Heart left ventricle (tissue), 16 donors: ENCODE data around the gene DDX46. TPM values are rescaled to one million over a fixed set of nuclear protein-coding genes. Genes with fewer than 3 reads are reported as not detected.

Experiments used
- ATAC-seq, 4 donors: fragments of 200-7000 bp; cut with Tn5 transposase; one replicate each; pipeline ENCODE4 v1.9.1; 2020 to 2022; ENCODE audit warnings: moderate library complexity in 4 of 4, mild to moderate bottlenecking in 3 of 4, moderate number of reproducible peaks in 1 of 4
- DNase-seq, 5 donors: peaks; one replicate each; pipeline ENCODE4 v3.0.0-alpha.2; 2020
- H3K27ac ChIP-seq, 12 donors: fragments of 200-600 bp; sonication (generic) in 4 of 12; one replicate each; pipeline versions ENCODE4 v1.5.0 to v1.8.0; 2016 to 2022; ENCODE audit warnings: mild to moderate bottlenecking in 2 of 12
- H3K27me3 ChIP-seq, 9 donors: fragments of 200-600 bp; sonication (generic) in 2 of 9; one replicate each; pipeline versions ENCODE4 v1.5.1 to v1.8.0; 2016 to 2022; ENCODE audit warnings: mild to moderate bottlenecking in 3 of 9
- H3K36me3 ChIP-seq, 9 donors: fragments of 200-600 bp; sonication (generic) in 2 of 9; one replicate each; pipeline versions ENCODE4 v1.5.0 to v1.8.0; 2018 to 2022; ENCODE audit warnings: mild to moderate bottlenecking in 2 of 9
- H3K4me1 ChIP-seq, 12 donors: fragments of 200-600 bp; sonication (generic) in 4 of 12; one replicate each; pipeline versions ENCODE4 v1.5.0 to v1.8.0; 2016 to 2022; ENCODE audit warnings: mild to moderate bottlenecking in 3 of 12
- H3K4me3 ChIP-seq, 12 donors: fragments of 200-600 bp; sonication (generic) in 4 of 12; one replicate each; pipeline versions ENCODE4 v1.5.0 to v1.8.0; 2017 to 2022; ENCODE audit warnings: mild to moderate bottlenecking in 9 of 12, moderate library complexity in 4 of 12
- H3K9me3 ChIP-seq, 12 donors: fragments of 200-600 bp; sonication (generic) in 4 of 12; one replicate each; pipeline versions ENCODE4 v1.5.0 to v1.8.0; 2016 to 2022; ENCODE audit warnings: mild to moderate bottlenecking in 1 of 12
- CTCF ChIP-seq, 12 donors: fragments of 200-600 bp; sonication (generic) in 4 of 12; IDR thresholded peaks; one replicate each; pipeline versions ENCODE4 v1.5.0 to v1.8.0; 2018 to 2022; ENCODE audit warnings: antibody characterized with exemption in 12 of 12, mild to moderate bottlenecking in 5 of 12
- POLR2A ChIP-seq, 2 donors: fragments of 450-650 bp; IDR thresholded peaks; one replicate each; pipeline ENCODE4 v1.6.1; 2017; ENCODE audit warnings: antibody characterized with exemption in 2 of 2, mild to moderate bottlenecking in 2 of 2, moderate library complexity in 2 of 2
- WGBS, 4 donors: extraction: QIAGEN DNeasy Blood & Tissue Kit in 2 of 4; methylation state at CpG; one replicate each; pipeline versions ENCODE4 v1.1.5 to v1.1.7; 2013 to 2018; 5-methylcytosine and 5-hydroxymethylcytosine counted together
- intact Hi-C, 10 donors: fragments of 100-400 bp; cut with DNase I; formaldehyde crosslinking; loops; one replicate each; pipeline versions ENCODE4 v1.11.1 to v1.14.2; 2022
- polyA plus RNA-seq, 2 donors: library from polyadenylated mRNA; stranded (reverse); fragments of 200-250 nt; gene quantifications; one replicate each; pipeline ENCODE4 v1.2.3, GENCODE V29; 2013
- total RNA-seq, 9 donors: library from RNA; depleted of rRNA in 2 of 9; stranded (reverse); fragments of >200 nt in 2 of 9; fragmentation: NEBNext Ultra II Directional in 3 of 9; extraction: Animal tissue kit (Norgen Biotek cat#: 25700) in 3 of 9; gene quantifications; one replicate each; pipeline versions ENCODE4 v1.1.0 to v1.2.4, GENCODE V29; 2016 to 2023
- donor health status: ischemic (EF 13 %, LVEDD 7.1; RV severe dilation, severe dysfunction).
- donor health status: healthy with polysubstance abuse.
- donor health status: DM: no; HTN: yes; CAD: no.
- donor health status: DM: no; HTN: no; CAD: no.
- donor health status: ischemic (EF 25% LVEDD 6.9; RV normal size, moderate dysfunction).
- donor health status: ischemic (EF 25% LVEDD 5.7; RV mildly dilated, moderate dysfunction).
- donor health status: healthy.
- donor health status: DM: yes; HTN: yes; CAD: no.
- donor health status: ischemic (EF 35%, LVEDD 5.7; RV mildly dilated, moderate dysfunction).
- donor health status: nonischemic (EF 11% LVEDD 7.7; RV severe dilation, severe dysfunction).
- donor health status: DM: yes; HTN: yes; CAD: no.
- donor health status: PGD.
- donor health status: ischemic (EF 29% LVEDD 5.4; RV normal size, mild dysfunction).
- donor health status: nonischemic (EF 23%, LVEDD 6.1; RV moderate dilation, normal function).

Gene DDX46
- total and polyA plus RNA-seq, 11 donors, result 14.3 to 37.0 (median 28.8) TPM

GRCh38 chr5:134818776-134819175 lies 60.2 kb downstream of the DDX46 start:
- 65 to 73% (median 68%) methylated on average over 4 of the region's 4 CpGs for WGBS, 4 donors
- no peak for DNase-seq
- H3K27me3 ChIP-seq, result no peaks in the 10 kb centered on the region
- H3K36me3 ChIP-seq, result peaks cover 2 to 98% (median 95%) of the 10 kb centered on the region in 9 donors
- H3K27ac ChIP-seq, result peak overlapping the region in 3 of 12 donors; percentile 4 to 47 (median 24)
- peak in 1 of 4 donors; percentile 22 for ATAC-seq
- intact Hi-C loops, result loop anchor here in 1 of 10 donors (10.0 kb wide), 1 partner anchor 86 kb away; the partner anchor contains the start of gene PCBD2
- no peak overlapping the region for H3K4me3 ChIP-seq
- no peaks in the 10 kb centered on the region for H3K9me3 ChIP-seq
- H3K4me1 ChIP-seq, result peaks cover 0 to 3% (median 0%) of the 10 kb centered on the region in 12 donors
- TF ChIP-seq CTCF (IDR thresholded peaks at IDR 0.05) (no peak), POLR2A (IDR thresholded peaks at IDR 0.05) (no peak)

- TF ChIP-seq CTCF (IDR thresholded peaks at IDR 0.05), result no peak
- Histone ChIP-seq H3K4me3 (no peak overlapping the region), H3K27ac (peak overlapping the region in 3 of 12 donors; percentile 4 to 47 (median 24)), H3K36me3 (peaks cover 2 to 99% (median 95%) of the 10 kb centered on the region in 9 donors), H3K4me1 (no peaks in the 10 kb centered on the region), H3K27me3 (no peaks in the 10 kb centered on the region), H3K9me3 (no peaks in the 10 kb centered on the region)
- 91 to 94% (median 93%) methylated on average over 4 of the region's 4 CpGs for WGBS, 4 donors
- intact Hi-C loops, result loop anchor here in 1 of 10 donors (10.0 kb wide), 1 partner anchor 85 kb away; the partner anchor contains the start of gene PCBD2
- DNase-seq (no peak), ATAC-seq (no peak)
Measured at GRCh38 chr5:134819407-134819963, 60.9 kb downstream of the DDX46 start.

- Histone ChIP-seq H3K9me3 (no peaks in the 10 kb centered on the region), H3K4me3 (no peak overlapping the region), H3K27me3 (no peaks in the 10 kb centered on the region), H3K4me1 (peaks cover 0 to 7% (median 0%) of the 10 kb centered on the region in 12 donors), H3K27ac (no peak overlapping the region), H3K36me3 (peaks cover 2 to 100% (median 96%) of the 10 kb centered on the region in 9 donors)
- 86 to 90% (median 87%) methylated on average over 7 of the region's 7 CpGs for WGBS, 4 donors
- no peak for DNase-seq
- TF ChIP-seq POLR2A (IDR thresholded peaks at IDR 0.05) (no peak), CTCF (IDR thresholded peaks at IDR 0.05) (no peak)
- no peak for ATAC-seq
- intact Hi-C loops, result no loop called here
Measured at GRCh38 chr5:134821841-134822240, 63.3 kb downstream of the DDX46 start.

- peaks cover 0 to 100% (median 96%) of the 10 kb centered on the region in 9 donors for H3K36me3 ChIP-seq
- H3K4me1 ChIP-seq, result peaks cover 0 to 7% (median 0%) of the 10 kb centered on the region in 12 donors
- ATAC-seq (no peak), DNase-seq (no peak)
- no peaks in the 10 kb centered on the region for H3K27me3 ChIP-seq
- intact Hi-C loops, result no loop called here
- H3K4me3 ChIP-seq, result no peak overlapping the region
- TF ChIP-seq CTCF (IDR thresholded peaks at IDR 0.05) (no peak), POLR2A (IDR thresholded peaks at IDR 0.05) (no peak)
- H3K27ac ChIP-seq, result no peak overlapping the region
- no peaks in the 10 kb centered on the region for H3K9me3 ChIP-seq
- 98 to 100% (median 99%) methylated on average over 1 of the region's 1 CpG for WGBS, 4 donors
Measured at GRCh38 chr5:134824681-134825080, 66.1 kb downstream of the DDX46 start.
